HG02884 (cell line): Measurements from ENCODE around the gene MRAS.
"Not testable (repeated sequence)": the region's sequence is repeated elsewhere in the genome, so short reads cannot be mapped to it uniquely, and the experiment has no call there.

Source experiments
- ATAC-seq: cut with Tn5 transposase; IDR thresholded peaks from one replicate; pipeline ENCODE4 v1.9.1; 2021; ENCODE audit warnings: mild to moderate bottlenecking, moderate library complexity; ENCODE audit not compliant: unreplicated experiment

The MRAS gene

GRCh38 chr3:138442433-138442832 lies 94.1 kb downstream of the MRAS start:
- no peak for ATAC-seq

- no peak for ATAC-seq
Measured at GRCh38 chr3:138443091-138443490, 94.7 kb downstream of the MRAS start.

GRCh38 chr3:138443521-138444503 lies 95.4 kb downstream of the MRAS start:
- no peak for ATAC-seq

- no peak for ATAC-seq
Measured at GRCh38 chr3:138445236-138445635, 96.9 kb downstream of the MRAS start.

DNA sequence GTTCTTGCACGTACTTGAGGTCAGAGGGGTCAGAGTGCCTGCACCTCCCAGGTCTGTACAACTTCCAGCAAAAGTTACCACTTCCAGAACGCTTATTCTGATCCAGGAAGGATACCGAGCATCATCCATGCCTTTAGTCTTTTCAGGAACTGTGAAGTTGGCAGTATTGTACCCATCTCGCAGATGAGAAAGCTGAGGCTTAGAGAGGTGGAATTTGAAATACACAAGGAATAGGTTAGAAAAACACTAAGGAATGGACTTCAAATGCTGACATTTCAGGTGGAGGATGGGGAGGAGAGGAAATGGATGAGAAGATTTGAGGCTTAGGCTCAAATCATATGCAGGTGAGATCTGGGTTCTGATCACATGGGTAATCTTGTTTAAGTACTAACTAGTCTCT lies 97.3 kb downstream of the MRAS start:
- no peak for ATAC-seq

- ATAC-seq: no peak
Measured at GRCh38 chr3:138448631-138449030, 100.3 kb downstream of the MRAS start.

DNA sequence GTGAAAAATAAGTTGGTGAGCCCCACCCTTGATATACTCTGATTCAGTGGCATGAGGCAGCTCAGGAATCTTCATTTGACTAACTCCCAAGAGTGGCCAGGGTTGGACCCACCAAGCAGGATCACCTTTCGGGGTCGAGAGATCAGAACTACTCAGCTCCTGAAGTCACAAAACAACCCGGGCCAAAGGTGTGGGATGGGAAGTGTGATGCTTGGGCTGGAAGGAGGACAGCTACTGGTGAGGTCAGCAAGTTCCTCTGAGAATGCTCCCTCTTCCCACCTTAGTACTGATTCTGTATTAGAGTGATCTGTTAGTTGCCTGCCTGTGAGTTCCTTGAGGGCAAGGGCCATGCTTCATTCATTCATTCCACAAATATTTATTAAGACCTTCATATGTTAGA lies 101.1 kb downstream of the MRAS start:
- no peak for ATAC-seq

DNA sequence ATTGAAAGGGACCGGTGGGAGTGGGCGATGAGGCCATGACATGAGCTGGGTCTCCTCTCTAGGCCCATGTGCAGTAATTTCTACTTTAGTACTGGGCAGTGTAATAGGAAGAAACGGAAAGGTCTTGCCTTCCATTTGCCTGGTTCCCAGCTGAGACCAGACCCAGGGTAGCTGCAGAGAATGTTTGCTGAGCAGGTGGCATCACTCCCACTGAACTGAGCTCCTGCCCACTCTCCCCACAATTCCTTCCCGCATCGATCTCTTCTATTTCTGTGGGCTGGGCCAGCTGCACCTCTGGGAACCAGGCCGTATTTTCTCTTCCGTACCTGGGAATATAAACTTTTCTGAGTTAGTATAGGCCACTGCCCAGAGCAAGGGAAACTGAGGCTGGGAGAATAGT lies 101.8 kb downstream of the MRAS start:
- ATAC-seq: no peak

DNA sequence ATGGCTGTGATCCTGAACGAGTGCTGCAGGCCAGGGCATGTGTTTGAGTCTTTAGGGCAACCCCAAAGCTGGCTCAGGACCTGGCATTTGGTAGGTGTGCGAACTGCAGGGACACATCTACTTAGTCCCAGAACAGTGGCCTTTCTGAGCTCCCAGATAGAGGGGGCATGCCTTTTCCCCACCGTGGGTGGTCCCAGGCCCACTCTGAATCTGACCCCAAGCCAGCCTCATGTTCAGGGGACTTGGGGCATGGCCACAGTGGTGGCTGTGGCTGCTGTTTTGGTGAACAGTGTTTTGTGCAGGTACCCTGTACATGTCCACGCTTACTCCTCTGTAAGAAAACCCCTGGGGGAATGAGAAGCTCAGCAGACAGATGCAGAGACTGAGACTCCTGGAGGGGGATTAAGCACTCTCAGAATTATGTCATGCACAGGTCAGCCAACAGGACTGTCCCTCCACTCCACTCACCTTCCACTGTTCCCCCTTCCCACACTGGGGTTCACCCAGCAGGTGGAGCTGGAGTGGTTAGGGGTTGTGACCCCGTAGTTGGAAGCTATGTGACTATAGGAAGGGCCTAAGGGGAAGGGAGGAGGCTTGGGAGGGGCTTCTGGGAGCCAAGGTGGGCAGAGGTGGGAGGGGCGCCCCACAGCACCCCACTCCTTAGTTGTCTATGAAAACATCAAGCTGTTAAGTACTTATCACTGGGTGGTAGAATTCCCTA lies 102.5 kb downstream of the MRAS start:
- no peak for ATAC-seq

DNA sequence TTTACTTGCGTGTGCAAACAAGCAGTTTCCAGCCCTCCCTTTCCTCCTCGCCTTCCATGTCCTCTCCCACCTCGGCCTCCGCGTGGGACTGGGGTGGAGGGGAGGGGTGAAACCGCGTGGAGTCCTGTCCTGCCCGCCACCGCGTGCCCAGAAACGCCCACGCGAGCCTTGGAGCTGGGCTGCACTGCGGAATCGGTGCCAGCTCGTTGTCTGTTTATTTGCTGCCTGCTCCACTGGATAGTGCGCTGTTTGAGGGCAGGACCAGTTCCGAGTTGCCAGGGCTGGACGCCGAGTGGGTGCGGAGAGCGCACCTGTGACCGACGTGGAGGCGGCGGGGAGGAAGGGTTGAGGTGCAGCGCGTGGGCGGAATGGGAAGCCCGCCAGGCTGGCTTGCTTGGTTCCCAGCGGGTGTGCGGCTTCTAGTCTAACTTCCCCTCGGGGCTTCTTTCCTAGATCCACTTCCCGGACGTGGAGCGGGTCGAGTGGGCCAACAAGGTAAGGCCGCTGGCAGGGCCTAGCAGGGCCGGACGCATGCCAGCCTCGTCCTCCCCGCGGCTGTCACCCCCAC lies 103.3 kb downstream of the MRAS start:
- ATAC-seq: no peak

GRCh38 chr3:138452436-138452835 lies 104.1 kb downstream of the MRAS start:
- no peak for ATAC-seq

GRCh38 chr3:138453940-138454339 lies 105.6 kb downstream of the MRAS start:
- ATAC-seq: not testable (repeated sequence)
